Fibroblast of lung (primary cell): ENCODE measurements around the gene TSPAN18. TPM values are rescaled to one million over a fixed set of nuclear protein-coding genes. Genes with fewer than 3 reads are reported as not detected.

Source experiments
- DNase-seq, 2 donors: peaks; one replicate each; pipeline versions ENCODE4 v3.0.0 to v3.0.0-alpha.2; 2010; ENCODE audit warnings: low read depth in 2 of 2
- H2AFZ ChIP-seq: 2 replicates; pipeline ENCODE4 v1.5.1; 2012; ENCODE audit warnings: low read length, control low read depth, inconsistent platforms
- H3K27ac ChIP-seq: 2 replicates; pipeline ENCODE4 v1.5.1; 2011; ENCODE audit warnings: low read length, control low read depth; ENCODE audit not compliant: insufficient read depth
- H3K27me3 ChIP-seq: 2 replicates; pipeline ENCODE4 v1.5.1; 2011; ENCODE audit warnings: mild to moderate bottlenecking, low read length; ENCODE audit not compliant: control insufficient read depth, insufficient read depth
- H3K36me3 ChIP-seq: 2 replicates; pipeline ENCODE4 v1.5.1; 2011; ENCODE audit warnings: low read length; ENCODE audit not compliant: control insufficient read depth, insufficient read depth
- H3K4me1 ChIP-seq: 2 replicates; pipeline ENCODE4 v1.5.1; 2011; ENCODE audit warnings: low read length; ENCODE audit not compliant: control insufficient read depth, insufficient read depth; ENCODE audit errors: extremely low read depth
- H3K4me2 ChIP-seq: 2 replicates; pipeline ENCODE4 v1.5.1; 2011; ENCODE audit warnings: low read length, control low read depth; ENCODE audit not compliant: insufficient read depth; ENCODE audit errors: extremely low read depth
- H3K4me3 ChIP-seq, 4 experiments: fragments of 200-600 bp in 1 of 4; sonication (generic) in 1 of 4; replicated peaks in 1 of 4; 2 replicates each; pipeline ENCODE4 v1.5.1; 2011 to 2016; ENCODE audit warnings: low read length in 4 of 4, low read depth in 3 of 4, mild to moderate bottlenecking in 3 of 4, control low read depth in 2 of 4, inconsistent platforms in 1 of 4, mixed read lengths in 1 of 4; ENCODE audit not compliant: insufficient read depth in 1 of 4; ENCODE audit errors: control extremely low read depth in 1 of 4
- H3K79me2 ChIP-seq: 2 replicates; pipeline ENCODE4 v1.5.1; 2012; ENCODE audit warnings: mild to moderate bottlenecking, low read length, inconsistent platforms; ENCODE audit not compliant: control insufficient read depth, insufficient read depth
- H3K9ac ChIP-seq: 2 replicates; pipeline ENCODE4 v1.5.1; 2011; ENCODE audit warnings: mild to moderate bottlenecking, low read length, control low read depth; ENCODE audit not compliant: insufficient read depth
- H3K9me3 ChIP-seq: 2 replicates; pipeline ENCODE4 v1.5.1; 2012; ENCODE audit warnings: low read depth, low read length; ENCODE audit not compliant: control insufficient read depth, insufficient read depth
- H4K20me1 ChIP-seq: 2 replicates; pipeline ENCODE4 v1.5.1; 2011; ENCODE audit warnings: low read length; ENCODE audit not compliant: control insufficient read depth, insufficient read depth; ENCODE audit errors: extremely low read depth
- CTCF ChIP-seq, 2 donors: IDR thresholded peaks in 1 of 2; conservative IDR thresholded peaks in 1 of 2; 1 replicate in 1 of 2; 2 replicates in 1 of 2; pipeline ENCODE4 v1.5.1; 2011 to 2012; ENCODE audit warnings: low read length in 2 of 2, control low read depth in 1 of 2, inconsistent platforms in 1 of 2, low read depth in 1 of 2, mild to moderate bottlenecking in 1 of 2
- EZH2 ChIP-seq: IDR thresholded peaks from 2 replicates; pipeline ENCODE4 v1.5.1; 2012; ENCODE audit warnings: low read length, control low read depth, mild to moderate bottlenecking; ENCODE audit errors: missing control alignments
- polyA plus RNA-seq, 2 donors: library from polyadenylated mRNA; depleted of rRNA in 1 of 2; stranded (reverse) in 1 of 2; unstranded in 1 of 2; fragments of >200 nt; gene quantifications; 2 replicates each; pipeline ENCODE4 v1.2.1, GENCODE V29; 2011 to 2012; ENCODE audit warnings: missing spikeins in 1 of 2
- total RNA-seq: library from RNA; depleted of rRNA; stranded (reverse); fragments of >200 nt; gene quantifications from 2 replicates; pipeline ENCODE4 v1.2.1, GENCODE V29; 2014

The TSPAN18 gene
- total and polyA plus RNA-seq, 2 donors (not counting 1 experiment from before 2014, with no cell fraction given) = 0.15 TPM; not detected in 1

DNA sequence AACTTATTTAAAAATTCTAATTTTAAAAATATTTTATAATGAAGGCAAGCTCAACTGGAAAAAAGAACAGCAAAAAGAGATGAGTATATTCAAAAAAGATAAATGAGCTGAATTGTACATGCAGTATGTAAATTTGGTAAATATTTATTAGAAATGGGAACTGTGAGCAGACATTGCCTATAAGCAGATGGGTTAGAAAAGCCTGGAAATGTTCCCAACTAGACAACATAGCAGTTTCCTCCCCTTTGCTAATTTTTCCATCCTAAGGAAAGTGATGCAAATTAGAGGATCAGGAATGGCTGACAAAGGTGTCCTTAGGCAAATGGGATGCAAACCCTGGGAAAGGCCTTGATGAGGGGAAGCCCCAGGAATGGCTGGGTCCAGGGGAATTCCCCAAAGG is 186.7 kb downstream of the TSPAN18 start:
- H3K4me2 ChIP-seq = no peak overlapping the region
- H3K9ac ChIP-seq = no peak overlapping the region
- H4K20me1 ChIP-seq = no peaks in the 10 kb centered on the region
- H3K36me3 ChIP-seq = no peaks in the 10 kb centered on the region
- H3K4me3 ChIP-seq = no peak overlapping the region
- H3K79me2 ChIP-seq = no peaks in the 10 kb centered on the region
- no peak for TF ChIP-seq EZH2
- TF ChIP-seq CTCF (conservative IDR thresholded peaks at IDR 0.05 in 1 of 2, IDR thresholded peaks at IDR 0.05 in 1 of 2; ENCODE audit: low read depth in 1 of 2, low read length in 2 of 2) = no peak
- H2AFZ ChIP-seq = no peak overlapping the region
- no peaks in the 10 kb centered on the region for H3K4me1 ChIP-seq
- DNase-seq = no peak
- H3K27me3 ChIP-seq = no peaks in the 10 kb centered on the region
- H3K27ac ChIP-seq = no peak overlapping the region
- no peaks in the 10 kb centered on the region for H3K9me3 ChIP-seq

DNA sequence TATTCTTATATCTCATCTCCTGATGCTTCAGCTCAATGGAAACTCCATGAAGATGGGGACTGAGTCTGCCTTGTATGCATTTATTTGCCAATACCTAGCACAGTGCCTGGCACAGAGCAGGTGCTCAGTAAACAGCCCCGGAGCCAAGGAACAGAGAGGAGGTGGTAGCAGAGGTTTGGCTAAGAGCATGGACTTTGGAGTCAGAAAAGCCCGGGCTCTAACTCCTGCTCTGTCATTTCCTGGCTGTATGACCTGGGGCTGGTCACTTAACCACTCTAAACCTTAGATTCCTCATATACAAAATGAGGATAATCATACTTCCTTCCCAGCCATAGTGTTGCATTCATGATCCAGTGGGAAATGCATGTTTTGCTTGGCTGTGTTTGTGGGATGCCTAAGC is 187.3 kb downstream of the TSPAN18 start:
- no peaks in the 10 kb centered on the region for H3K27me3 ChIP-seq
- no peaks in the 10 kb centered on the region for H3K36me3 ChIP-seq
- H4K20me1 ChIP-seq = no peaks in the 10 kb centered on the region
- no peaks in the 10 kb centered on the region for H3K9me3 ChIP-seq
- H3K27ac ChIP-seq = no peak overlapping the region
- no peak overlapping the region for H3K9ac ChIP-seq
- no peak for DNase-seq
- TF ChIP-seq EZH2 (no peak), CTCF (conservative IDR thresholded peaks at IDR 0.05 in 1 of 2, IDR thresholded peaks at IDR 0.05 in 1 of 2; ENCODE audit: low read depth in 1 of 2, low read length in 2 of 2) (no peak)
- no peak overlapping the region for H3K4me2 ChIP-seq
- H2AFZ ChIP-seq = no peak overlapping the region
- no peaks in the 10 kb centered on the region for H3K4me1 ChIP-seq
- no peak overlapping the region for H3K4me3 ChIP-seq
- H3K79me2 ChIP-seq = no peaks in the 10 kb centered on the region

DNA sequence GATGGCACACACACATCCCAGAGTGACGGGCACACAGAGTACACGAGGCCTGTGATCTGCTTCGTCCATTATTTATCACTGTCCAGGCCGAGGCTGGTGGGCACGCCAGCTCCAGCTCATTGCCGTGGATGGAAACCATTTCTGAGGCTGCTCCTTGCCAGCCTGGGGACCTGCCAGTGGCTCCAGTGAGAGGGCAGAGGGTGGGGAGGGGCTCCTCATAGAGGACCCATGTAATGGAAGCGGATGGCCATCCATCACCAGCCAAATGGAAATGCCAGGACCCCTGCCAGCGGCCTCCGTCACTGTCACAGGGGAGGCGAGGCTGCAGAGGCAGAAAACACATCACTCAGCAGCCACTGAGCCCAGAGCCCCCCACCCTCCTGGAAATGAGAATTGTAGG is 188.2 kb downstream of the TSPAN18 start:
- TF ChIP-seq EZH2 = no peak
- TF ChIP-seq CTCF (conservative IDR thresholded peaks at IDR 0.05 in 1 of 2, IDR thresholded peaks at IDR 0.05 in 1 of 2; ENCODE audit: low read depth in 1 of 2, low read length in 2 of 2) = no peak
- no peaks in the 10 kb centered on the region for H3K79me2 ChIP-seq
- no peak overlapping the region for H3K4me3 ChIP-seq
- no peaks in the 10 kb centered on the region for H3K9me3 ChIP-seq
- H2AFZ ChIP-seq = no peak overlapping the region
- no peaks in the 10 kb centered on the region for H4K20me1 ChIP-seq
- no peaks in the 10 kb centered on the region for H3K36me3 ChIP-seq
- H3K27ac ChIP-seq = no peak overlapping the region
- H3K4me1 ChIP-seq = no peaks in the 10 kb centered on the region
- no peaks in the 10 kb centered on the region for H3K27me3 ChIP-seq
- no peak overlapping the region for H3K4me2 ChIP-seq
- DNase-seq = no peak
- no peak overlapping the region for H3K9ac ChIP-seq
